NCI-H1436 treated with DMSO at 0.1 percent for 48 hours (cell line): ENCODE data around the gene CHRNA7.

ENCODE experiments used
- DNase-seq: peaks from one replicate; lab custom pipeline; 2025; lab: John Stamatoyannopoulos, UW

CHRNA7 gene

GRCh38 chr15:32029862-32030781, at the start of gene CHRNA7:
CHRNA7 (plus strand) TSS chr15:32030515; CDS start chr15:32030595, 80 bp downstream.
- DNase-seq = no peak

GRCh38 chr15:31985607-31986006, 44.7 kb upstream of the CHRNA7 start:
- DNase-seq = no peak

- no peak for DNase-seq
Measured at GRCh38 chr15:31993062-31993461, 37.3 kb upstream of the CHRNA7 start.

- no peak for DNase-seq
Measured at GRCh38 chr15:31997711-31998110, 32.6 kb upstream of the CHRNA7 start.

- DNase-seq = no peak
Measured at GRCh38 chr15:32003558-32003957, 26.8 kb upstream of the CHRNA7 start.

GRCh38 chr15:32004249-32004648, 26.1 kb upstream of the CHRNA7 start:
- no peak for DNase-seq

GRCh38 chr15:32007355-32007960, 22.9 kb upstream of the CHRNA7 start:
- DNase-seq = no peak

- DNase-seq = no peak
Measured at GRCh38 chr15:32014953-32015352, 15.4 kb upstream of the CHRNA7 start.

GRCh38 chr15:32020156-32020555, 10.2 kb upstream of the CHRNA7 start:
- DNase-seq = no peak

- no peak for DNase-seq
Measured at GRCh38 chr15:32028921-32029320, 1.4 kb upstream of the CHRNA7 start.

GRCh38 chr15:32029409-32029861, 880 bp upstream of the CHRNA7 start:
- no peak for DNase-seq

GRCh38 chr15:32030795-32031194, 480 bp downstream of the CHRNA7 start:
- DNase-seq = no peak

GRCh38 chr15:32033186-32033890, 3.0 kb downstream of the CHRNA7 start:
- no peak for DNase-seq

GRCh38 chr15:32034106-32034505, 3.8 kb downstream of the CHRNA7 start:
- no peak for DNase-seq

GRCh38 chr15:32035285-32035684, 5.0 kb downstream of the CHRNA7 start:
- DNase-seq = no peak

- DNase-seq = no peak
Measured at GRCh38 chr15:32036971-32037370, 6.7 kb downstream of the CHRNA7 start.

GRCh38 chr15:32041294-32041693, 11.0 kb downstream of the CHRNA7 start:
- DNase-seq = no peak

GRCh38 chr15:32042269-32042972, 12.1 kb downstream of the CHRNA7 start:
- no peak for DNase-seq

GRCh38 chr15:32053719-32054118, 23.4 kb downstream of the CHRNA7 start:
- no peak for DNase-seq

GRCh38 chr15:32057876-32058425, 27.6 kb downstream of the CHRNA7 start:
- no peak for DNase-seq

GRCh38 chr15:32060706-32061105, 30.4 kb downstream of the CHRNA7 start:
- DNase-seq = no peak

- DNase-seq = no peak
Measured at GRCh38 chr15:32067115-32067514, 36.8 kb downstream of the CHRNA7 start.
